ENCODE results near the gene MED9. TPM values are rescaled to one million over a fixed set of nuclear protein-coding genes. Genes with fewer than 3 reads are reported as not detected.

MED9 gene
- total and polyA plus RNA-seq, 2 of the 8 experiments (the other 6 are each of a cell fraction or from before 2014, with no cell fraction given): 15.8 to 19.7 TPM

DNA sequence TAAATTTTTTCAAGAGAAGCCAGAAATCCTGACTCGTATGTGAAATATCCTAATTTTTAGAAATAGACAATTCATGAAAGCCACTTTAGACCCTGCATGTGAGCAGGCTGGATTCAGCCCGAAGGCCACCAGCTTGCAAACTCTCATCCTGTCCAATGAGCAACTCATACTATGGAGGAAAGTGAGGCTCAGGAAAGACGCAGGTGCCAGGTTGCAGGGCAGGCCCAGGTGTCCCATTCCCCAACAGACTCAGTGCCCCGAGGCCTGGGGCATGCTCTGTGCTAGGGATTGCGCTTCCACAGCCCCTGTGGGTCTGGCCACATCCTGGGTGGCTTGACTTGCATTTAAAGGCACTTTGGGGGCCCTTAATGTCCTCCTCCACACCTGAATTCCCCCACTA, 36.1 kb downstream of the MED9 start:
- 95% methylated on average over 5 of the region's 5 CpGs; no CpG with 5 or more reads in 1 of the 2 experiments for WGBS, 2 experiments (ENCODE audit: extremely low coverage in 1 of 2, insufficient coverage in 1 of 2, insufficient read length in 1 of 2, insufficient replicate concordance in 2 of 2, low coverage in 1 of 2, low lambda C conversion rate in 2 of 2, missing lambda C conversion rate in 1 of 2)

More for the DNA sequence above, 36.1 kb downstream of the MED9 start:
- H2BK20ac ChIP-seq (ENCODE audit: low read length): no peak overlapping the region
- H2AK5ac ChIP-seq (ENCODE audit: low read depth, low read length): no peak overlapping the region
- no peak overlapping the region for H3K14ac ChIP-seq (ENCODE audit: insufficient read length)
- H3K23ac ChIP-seq (ENCODE audit: insufficient read length): no peak overlapping the region
- no peak overlapping the region for H4K91ac ChIP-seq (replicated peaks; ENCODE audit: insufficient read length, low read length)
- no peak overlapping the region for H3K18ac ChIP-seq (ENCODE audit: extremely low read depth, low read length)
- no peak overlapping the region for H2BK120ac ChIP-seq (replicated peaks; ENCODE audit: low read depth, low read length)
- H3K9me3 ChIP-seq (ENCODE audit: insufficient read depth in 2 of 2, low read depth in 1 of 2, low read length in 1 of 2): no peaks in the 10 kb centered on the region
- FAIRE-seq (no peak), DNase-seq (ENCODE audit: low read depth in 1 of 2, low spot score in 2 of 2) (no peak)
- no peaks in the 10 kb centered on the region for H3K79me2 ChIP-seq (ENCODE audit: control insufficient read depth in 1 of 2, insufficient read depth in 2 of 2, low read length in 2 of 2)
- H3K4ac ChIP-seq (replicated peaks; ENCODE audit: insufficient read length, low read depth, low read length): no peak overlapping the region
- H3K79me1 ChIP-seq (ENCODE audit: low read depth, low read length): no peaks in the 10 kb centered on the region
- peaks cover 4 to 24% (median 12%) of the 10 kb centered on the region in 4 experiments for H3K4me1 ChIP-seq (replicated peaks in 1 of 4; ENCODE audit: control insufficient read depth in 3 of 4, insufficient read depth in 4 of 4, low read length in 3 of 4)
- H3K4me3 ChIP-seq (ENCODE audit: extremely low read depth in 1 of 4, insufficient read depth in 2 of 4, low read depth in 3 of 4, low read length in 4 of 4): no peak overlapping the region
- peaks cover 0 to under 1% of the 10 kb centered on the region in 2 experiments for H4K20me1 ChIP-seq (replicated peaks in 1 of 2; ENCODE audit: control insufficient read depth in 1 of 2, insufficient read depth in 2 of 2, low read length in 2 of 2)
- H3K27ac ChIP-seq (ENCODE audit: low read depth, low read length): no peak overlapping the region
- H2BK15ac ChIP-seq (ENCODE audit: low read length): no peak overlapping the region
- H3K56ac ChIP-seq (replicated peaks; ENCODE audit: insufficient read length, low read depth, low read length): no peak overlapping the region
- no peak overlapping the region for H3K4me2 ChIP-seq (ENCODE audit: insufficient read depth in 1 of 2, low read depth in 2 of 2, low read length in 2 of 2)
- POLR2A ChIA-PET (ENCODE audit: partially characterized antibody): no interaction called here
- H4K5ac ChIP-seq (ENCODE audit: insufficient read length, low read depth, low read length): no peak overlapping the region
- H3K9ac ChIP-seq (replicated peaks in 1 of 4; ENCODE audit: extremely low read depth in 1 of 4, low read depth in 3 of 4, low read length in 3 of 4): no peak overlapping the region
- no peak for TF ChIP-seq ZNF274 (IDR thresholded peaks at IDR 0.05; ENCODE audit: borderline replicate concordance, extremely low read depth, low read length)
- TF ChIP-seq TBP (IDR thresholded peaks at IDR 0.05; ENCODE audit: low read depth, low read length): no peak
- TF ChIP-seq POLR2AphosphoS5 (IDR thresholded peaks at IDR 0.05; ENCODE audit: low read depth, low read length): no peak
- no peak for TF ChIP-seq TAF7 (optimal IDR thresholded peaks at IDR 0.05; ENCODE audit: borderline replicate concordance, low read depth, low read length)
- TF ChIP-seq TCF12 (IDR thresholded peaks at IDR 0.05; ENCODE audit: low read depth, low read length): no peak
- TF ChIP-seq USF2 (IDR thresholded peaks at IDR 0.05; ENCODE audit: low read length): no peak
- TF ChIP-seq EZH2 (IDR thresholded peaks at IDR 0.05; ENCODE audit: low read depth, low read length, severe bottlenecking): no peak
- TF ChIP-seq SRF (IDR thresholded peaks at IDR 0.05; ENCODE audit: low read depth, low read length): no peak
- H2AFZ ChIP-seq (ENCODE audit: low read length): no peak overlapping the region
- CTCF ChIA-PET (ENCODE audit: partially characterized antibody): interaction anchor here (1.2 to 4.4 kb wide), 4 partner anchors 10 to 158 kb away, joined by 3 to 34 read pairs (median 9); no protein-coding TSS in a partner anchor
- no peaks in the 10 kb centered on the region for H3K27me3 ChIP-seq (replicated peaks in 1 of 4; ENCODE audit: control insufficient read depth in 3 of 4, extremely low read depth in 1 of 4, insufficient read depth in 3 of 4, low read length in 3 of 4)
- H3K36me3 ChIP-seq (ENCODE audit: control insufficient read depth in 2 of 4, insufficient read depth in 4 of 4, low read length in 3 of 4): no peaks in the 10 kb centered on the region
- H2BK12ac ChIP-seq (ENCODE audit: low read depth, low read length): no peak overlapping the region
- H3K23me2 ChIP-seq (ENCODE audit: low read depth, low read length): peaks cover 2% of the 10 kb centered on the region; the same call in 1 of the 2 replicates
- H2BK5ac ChIP-seq (ENCODE audit: low read depth, low read length): no peak overlapping the region
- H4K8ac ChIP-seq (ENCODE audit: extremely low read depth, insufficient read depth, low read length): no peak overlapping the region
